GM12878 (cell line): ENCODE measurements around the gene ZKSCAN1. TPM values are rescaled to one million over a fixed set of nuclear protein-coding genes. Genes with fewer than 3 reads are reported as not detected.

Experiments
- ATAC-seq: fragments of 200-7000 bp; cut with Tn5 transposase; 3 replicates; pipeline ENCODE4 v1.9.1; 2020; ENCODE audit warnings: mild to moderate bottlenecking, moderate library complexity
- BruUV-seq: library from RNA; stranded (reverse); fragments of 400-500 nt; replicated peaks from 2 replicates; lab custom pipeline; 2021; lab: Mats Ljungman, UMichigan
- CTCF ChIA-PET: fragments of 300-600 bp; sonication (Branson Sonifier 250); formaldehyde crosslinking; extraction: SDS; loops from one replicate; lab custom pipeline; 2021; ENCODE audit warnings: inconsistent platforms; lab: Yijun Ruan, JAX
- POLR2A ChIA-PET: fragments of 350-600 bp; formaldehyde crosslinking; extraction: SDS; loops from one replicate; lab custom pipeline; 2021; ENCODE audit warnings: inconsistent platforms; lab: Charles Lee
- RAD21 ChIA-PET: fragments of 300-600 bp; sonication (Branson Sonifier 250); formaldehyde crosslinking; loops from one replicate; lab custom pipeline; 2023; ENCODE audit warnings: antibody characterized with exemption; ENCODE audit not compliant: unreplicated experiment; lab: Charles Lee
- SMC1A ChIA-PET: fragments of 300-600 bp; sonication (Branson Sonifier 250); formaldehyde crosslinking; loops from one replicate; lab custom pipeline; 2023; ENCODE audit not compliant: unreplicated experiment, uncharacterized antibody; lab: Charles Lee
- DNase-seq: peaks from one replicate; pipeline ENCODE4 v3.0.0-alpha.2; 2011; ENCODE audit warnings: low read depth, low spot score
- FAIRE-seq: peaks from 3 replicates; lab custom pipeline; 2011; peaks lifted over from hg19 to GRCh38; lab: Jason Lieb, UNC
- H2AFZ ChIP-seq: 2 replicates; pipeline ENCODE4 v1.6.0; 2011; ENCODE audit warnings: low read depth, low read length, control low read depth; ENCODE audit not compliant: control insufficient read depth
- H3K27ac ChIP-seq: 2 replicates; pipeline ENCODE4 v1.5.1; 2011; ENCODE audit warnings: control low read depth; ENCODE audit not compliant: control insufficient read depth, insufficient read depth
- H3K27me3 ChIP-seq, 2 experiments: replicated peaks in 1 of 2; 2 replicates each; pipeline versions ENCODE4 v1.6.0 to v1.6.1; 2011; ENCODE audit warnings: low read length in 1 of 2; ENCODE audit not compliant: control insufficient read depth in 2 of 2, insufficient read depth in 2 of 2
- H3K36me3 ChIP-seq, 2 experiments: 2 replicates each; pipeline ENCODE4 v1.5.1; 2011; ENCODE audit warnings: low read length in 1 of 2; ENCODE audit not compliant: control insufficient read depth in 2 of 2, insufficient read depth in 2 of 2
- H3K4me1 ChIP-seq: 2 replicates; pipeline ENCODE4 v1.6.1; 2011; ENCODE audit warnings: mild to moderate bottlenecking, low read length, moderate library complexity, mixed read lengths; ENCODE audit not compliant: control insufficient read depth, insufficient read depth
- H3K4me2 ChIP-seq: 2 replicates; pipeline ENCODE4 v1.6.0; 2011; ENCODE audit warnings: control low read depth; ENCODE audit not compliant: control insufficient read depth, insufficient read depth
- H3K4me3 ChIP-seq: fragments of 200-600 bp; sonication (generic); 2 replicates; pipeline ENCODE4 v1.5.1; 2016
- H3K79me2 ChIP-seq: 2 replicates; pipeline ENCODE4 v1.6.0; 2011; ENCODE audit warnings: low read length; ENCODE audit not compliant: control insufficient read depth, insufficient read depth
- H3K9ac ChIP-seq: 2 replicates; pipeline ENCODE4 v1.8.0; 2011; ENCODE audit warnings: low read length, control low read depth, mixed read lengths; ENCODE audit not compliant: control insufficient read depth, insufficient read depth
- H3K9me3 ChIP-seq: replicated peaks from 3 replicates; pipeline ENCODE4 v1.5.1; 2011; ENCODE audit warnings: mild to moderate bottlenecking, low read length; ENCODE audit not compliant: control insufficient read depth, insufficient read depth
- H4K20me1 ChIP-seq: 2 replicates; pipeline ENCODE4 v1.6.0; 2011; ENCODE audit not compliant: control insufficient read depth, insufficient read depth
- CBX3 ChIP-seq: fragments of 200-600 bp; sonication (generic); IDR thresholded peaks from 2 replicates; pipeline ENCODE4 v1.6.1; 2016; ENCODE audit warnings: low read depth, borderline replicate concordance
- JUNB ChIP-seq: IDR thresholded peaks from 2 replicates; pipeline ENCODE4 v1.6.1; 2016; ENCODE audit warnings: antibody characterized with exemption, mild to moderate bottlenecking
- NR2F1 ChIP-seq: fragments of 450-650 bp; conservative IDR thresholded peaks from 2 replicates; pipeline ENCODE4 v1.6.1; 2017; ENCODE audit warnings: mild to moderate bottlenecking
- RBBP5 ChIP-seq: fragments of 200-600 bp; sonication (generic); conservative IDR thresholded peaks from 2 replicates; pipeline ENCODE4 v1.6.1; 2016
- RFX5 ChIP-seq: IDR thresholded peaks from 2 replicates; pipeline ENCODE4 v1.6.1; 2011; ENCODE audit warnings: low read depth, low read length, improper control_type of control experiment
- SMAD5 ChIP-seq: IDR thresholded peaks from 2 replicates; pipeline ENCODE4 v1.6.1; 2016; ENCODE audit warnings: antibody characterized with exemption, low read depth
- SUZ12 ChIP-seq: fragments of 200-600 bp; sonication (generic); IDR thresholded peaks from one replicate; pipeline ENCODE4 v1.6.1; 2018; ENCODE audit warnings: antibody characterized with exemption, mild to moderate bottlenecking; ENCODE audit not compliant: unreplicated experiment
- WGBS: methylation state at CpG from one replicate; pipeline ENCODE4 v1.1.6; 2016; ENCODE audit warnings: low lambda C conversion rate; ENCODE audit not compliant: insufficient replicate concordance, insufficient coverage; ENCODE audit errors: missing lambda C conversion rate; 5-methylcytosine and 5-hydroxymethylcytosine counted together
- in situ Hi-C: fragments of 300-500 bp; cut with MboI; formaldehyde crosslinking; loops from 9 replicates; pipeline ENCODE4 v1.14.3; 2018; ENCODE audit warnings: mixed read lengths
- intact Hi-C: fragments of 100-400 bp; cut with micrococcal nuclease; formaldehyde crosslinking; loops from one replicate; pipeline ENCODE4 v1.14.2; 2022; ENCODE audit not compliant: unreplicated experiment
- polyA plus RNA-seq, 11 experiments: library from polyadenylated mRNA; depleted of rRNA in 4 of 11; unstranded in 6 of 11; stranded (reverse) in 5 of 11; fragments of >200 nt; fragmentation: Nextera tagmentation in 4 of 11; fragmentation: Illumina TruSeq in 1 of 11; extraction: Ambion mirVana in 4 of 11; extraction: Trizol in 1 of 11; gene quantifications; 1 replicate in 1 of 11; 2 replicates in 10 of 11; pipeline versions ENCODE4 v1.2.1 to v1.2.3, GENCODE V29; 2011 to 2016; ENCODE audit warnings: inconsistent platforms in 2 of 11, missing spikeins in 2 of 11, low read depth in 1 of 11
- total RNA-seq, 4 experiments: library from RNA; depleted of rRNA in 3 of 4; stranded (reverse); fragments of >200 nt in 3 of 4; fragmentation: Illumina TruSeq in 1 of 4; extraction: Trizol in 1 of 4; gene quantifications; 2 replicates each; pipeline versions ENCODE4 v1.2.1 to v1.2.3, GENCODE V29; 2013 to 2021
- TF ChIP-seq, protein P1 (sequence below): fragments of 450-650 bp; IDR thresholded peaks from 2 replicates; pipeline ENCODE4 v1.6.1; 2017; ENCODE audit warnings: low read depth, mild to moderate bottlenecking, moderate library complexity
- TF ChIP-seq, protein P2 (sequence below): IDR thresholded peaks from 2 replicates; pipeline ENCODE4 v1.6.1; 2011; ENCODE audit warnings: low read depth, low read length, improper control_type of control experiment, borderline replicate concordance

Gene ZKSCAN1
- total and polyA plus RNA-seq, 10 of the 15 experiments (the other 5 are each of a cell fraction or from before 2014, with no cell fraction given) = 3.2 to 34.4 (median 18.1) TPM

DNA sequence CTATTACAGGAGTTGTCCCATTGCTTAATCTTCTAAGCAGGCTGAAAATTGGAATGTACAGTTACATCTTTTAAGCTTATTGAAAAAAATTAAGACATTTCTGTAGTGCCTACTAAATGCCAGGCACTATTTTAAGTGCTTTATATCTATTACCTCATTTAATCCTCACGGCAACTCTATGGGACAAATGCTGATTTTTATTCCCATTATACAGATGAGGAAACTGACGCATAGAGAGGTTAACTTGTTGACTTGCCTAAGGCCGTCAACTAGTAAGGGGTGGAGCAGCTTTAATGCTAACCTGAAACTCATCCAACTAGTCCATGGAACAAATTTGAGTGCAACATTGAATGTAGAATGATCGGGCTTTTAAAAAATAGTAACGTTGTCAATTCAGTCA, 2.5 kb downstream of the ZKSCAN1 start (continued):
- TF ChIP-seq CBX3 (no peak), SUZ12 (no peak), JUNB (no peak), SMAD5 (no peak), RBBP5 (no peak)
- TF ChIP-seq, protein P1, sequence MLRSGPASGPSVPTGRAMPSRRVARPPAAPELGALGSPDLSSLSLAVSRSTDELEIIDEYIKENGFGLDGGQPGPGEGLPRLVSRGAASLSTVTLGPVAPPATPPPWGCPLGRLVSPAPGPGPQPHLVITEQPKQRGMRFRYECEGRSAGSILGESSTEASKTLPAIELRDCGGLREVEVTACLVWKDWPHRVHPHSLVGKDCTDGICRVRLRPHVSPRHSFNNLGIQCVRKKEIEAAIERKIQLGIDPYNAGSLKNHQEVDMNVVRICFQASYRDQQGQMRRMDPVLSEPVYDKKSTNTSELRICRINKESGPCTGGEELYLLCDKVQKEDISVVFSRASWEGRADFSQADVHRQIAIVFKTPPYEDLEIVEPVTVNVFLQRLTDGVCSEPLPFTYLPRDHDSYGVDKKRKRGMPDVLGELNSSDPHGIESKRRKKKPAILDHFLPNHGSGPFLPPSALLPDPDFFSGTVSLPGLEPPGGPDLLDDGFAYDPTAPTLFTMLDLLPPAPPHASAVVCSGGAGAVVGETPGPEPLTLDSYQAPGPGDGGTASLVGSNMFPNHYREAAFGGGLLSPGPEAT = no peak
- TF ChIP-seq, protein P2, sequence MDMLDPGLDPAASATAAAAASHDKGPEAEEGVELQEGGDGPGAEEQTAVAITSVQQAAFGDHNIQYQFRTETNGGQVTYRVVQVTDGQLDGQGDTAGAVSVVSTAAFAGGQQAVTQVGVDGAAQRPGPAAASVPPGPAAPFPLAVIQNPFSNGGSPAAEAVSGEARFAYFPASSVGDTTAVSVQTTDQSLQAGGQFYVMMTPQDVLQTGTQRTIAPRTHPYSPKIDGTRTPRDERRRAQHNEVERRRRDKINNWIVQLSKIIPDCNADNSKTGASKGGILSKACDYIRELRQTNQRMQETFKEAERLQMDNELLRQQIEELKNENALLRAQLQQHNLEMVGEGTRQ = no peak

DNA sequence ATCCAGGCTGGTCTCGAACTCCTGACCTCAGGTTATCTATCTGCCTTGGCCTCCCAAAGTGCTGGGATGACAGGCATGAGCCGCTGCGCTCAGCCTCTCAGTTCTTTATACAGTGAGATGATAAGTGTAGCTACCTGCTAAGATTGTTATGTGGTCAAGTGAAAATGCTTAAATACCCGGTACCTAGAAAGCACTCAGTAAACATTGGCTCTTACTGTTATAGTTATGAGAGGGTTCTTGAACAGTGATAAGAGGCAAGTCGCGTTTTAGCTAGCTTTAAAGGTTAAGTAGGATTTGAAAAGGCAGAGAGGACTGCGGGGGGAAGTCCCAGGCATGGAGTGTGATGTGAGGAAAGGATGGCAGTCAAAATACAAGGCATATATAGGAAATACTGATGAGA, 4.5 kb downstream of the ZKSCAN1 start:
- intact Hi-C loops = loop anchor here (5.0 kb wide), 1 partner anchor 62 kb away; the partner anchor contains the start of gene ZNF3

More for the DNA sequence above, 4.5 kb downstream of the ZKSCAN1 start:
- H3K4me1 ChIP-seq = peaks cover 4% of the 10 kb centered on the region; the same call in 1 of the 2 replicates
- POLR2A ChIA-PET = interaction anchor here (0.6 kb wide), 1 partner anchor 632 kb away, joined by 3 read pairs; no protein-coding TSS in a partner anchor
- ATAC-seq = no peak
- RAD21 ChIA-PET = no interaction called here
- SMC1A ChIA-PET = no interaction called here
- CTCF ChIA-PET = interaction anchor here (0.7 kb wide), 2 partner anchors 75 to 106 kb away, joined by 3 read pairs; no protein-coding TSS in a partner anchor
- no peak overlapping the region for H3K4me2 ChIP-seq
- no peak overlapping the region for H3K27ac ChIP-seq
- peaks cover 48% of the 10 kb centered on the region for H3K79me2 ChIP-seq
- WGBS = 96% methylated on average over 7 of the region's 7 CpGs
- in situ Hi-C loops = no loop called here
- FAIRE-seq = no peak
- H2AFZ ChIP-seq = no peak overlapping the region
- H3K9ac ChIP-seq = no peak overlapping the region
- no peak for DNase-seq
- H3K9me3 ChIP-seq = no peaks in the 10 kb centered on the region
- no TSS peak for BruUV-seq
- TF ChIP-seq RFX5 = no peak
- no peak for TF ChIP-seq NR2F1
- TF ChIP-seq, all 136 proteins: peak for 0
- H3K36me3 ChIP-seq = peaks cover 9 to 11% of the 10 kb centered on the region in 2 experiments
- no peaks in the 10 kb centered on the region for H4K20me1 ChIP-seq
- no peak overlapping the region for H3K4me3 ChIP-seq
- H3K27me3 ChIP-seq = no peaks in the 10 kb centered on the region
